Loucy (cell line): ENCODE results near the gene PHAF1.

Source experiments
- H2AFZ ChIP-seq: fragments of 200-600 bp; sonication (generic); 2 replicates; pipeline ENCODE4 v1.6.0; 2016; ENCODE audit warnings: antibody characterized with exemption, mild to moderate bottlenecking, low read length, moderate library complexity
- H3F3A ChIP-seq: fragments of 200-600 bp; 2 replicates; pipeline ENCODE4 v1.6.0; 2016; ENCODE audit warnings: antibody characterized with exemption, low read depth, mild to moderate bottlenecking
- H3K27me3 ChIP-seq: fragments of 200-600 bp; sonication (generic); 2 replicates; pipeline ENCODE4 v1.6.1; 2014; ENCODE audit warnings: low read length, mild to moderate bottlenecking; ENCODE audit not compliant: insufficient read depth, poor library complexity, severe bottlenecking
- H3K36me3 ChIP-seq: fragments of 200-600 bp; sonication (generic); 2 replicates; pipeline ENCODE4 v1.6.1; 2016; ENCODE audit warnings: low read length; ENCODE audit not compliant: insufficient read depth
- H3K4me1 ChIP-seq: fragments of 200-600 bp; sonication (generic); 2 replicates; pipeline ENCODE4 v1.5.1; 2014; ENCODE audit warnings: low read length, mild to moderate bottlenecking; ENCODE audit not compliant: insufficient read depth, poor library complexity, severe bottlenecking
- H3K4me2 ChIP-seq: fragments of 200-600 bp; sonication (generic); 2 replicates; pipeline ENCODE4 v1.6.0; 2014; ENCODE audit warnings: antibody characterized with exemption, low read length, low read depth, mild to moderate bottlenecking; ENCODE audit not compliant: poor library complexity, severe bottlenecking
- H3K4me3 ChIP-seq: fragments of 200-600 bp; sonication (generic); 2 replicates; pipeline ENCODE4 v1.5.1; 2014; ENCODE audit warnings: low read length, mild to moderate bottlenecking, mixed read lengths; ENCODE audit not compliant: poor library complexity, severe bottlenecking
- H3K79me2 ChIP-seq: fragments of 200-600 bp; sonication (generic); 2 replicates; pipeline ENCODE4 v1.6.1; 2014; ENCODE audit warnings: low read length; ENCODE audit not compliant: insufficient read depth
- H3K9ac ChIP-seq: fragments of 200-600 bp; sonication (generic); 2 replicates; pipeline ENCODE4 v1.6.0; 2014; ENCODE audit warnings: mild to moderate bottlenecking, low read depth, low read length, moderate library complexity; ENCODE audit not compliant: poor library complexity, severe bottlenecking
- H3K9me2 ChIP-seq: fragments of 200-600 bp; sonication (generic); replicated peaks from 2 replicates; pipeline ENCODE4 v1.6.1; 2016; ENCODE audit warnings: low read depth, low read length, mixed read lengths
- H3K9me3 ChIP-seq: fragments of 200-600 bp; sonication (generic); 2 replicates; pipeline ENCODE4 v1.6.1; 2014; ENCODE audit warnings: mild to moderate bottlenecking, antibody characterized with exemption, low read length, low read depth; ENCODE audit not compliant: insufficient read depth
- H4K20me1 ChIP-seq: fragments of 200-600 bp; sonication (generic); 2 replicates; pipeline ENCODE4 v1.6.0; 2014; ENCODE audit warnings: antibody characterized with exemption, low read length, mild to moderate bottlenecking; ENCODE audit not compliant: insufficient read depth, poor library complexity, severe bottlenecking
- CTCF ChIP-seq: fragments of 200-600 bp; sonication (generic); conservative IDR thresholded peaks from 2 replicates; pipeline ENCODE4 v1.5.1; 2014; ENCODE audit warnings: mild to moderate bottlenecking, antibody characterized with exemption, low read length
- EZH2phosphoT487 ChIP-seq: fragments of 200-600 bp; IDR thresholded peaks from 2 replicates; pipeline ENCODE4 v1.6.1; 2018; ENCODE audit warnings: antibody characterized with exemption, mild to moderate bottlenecking, moderate library complexity, borderline replicate concordance

The PHAF1 gene

DNA sequence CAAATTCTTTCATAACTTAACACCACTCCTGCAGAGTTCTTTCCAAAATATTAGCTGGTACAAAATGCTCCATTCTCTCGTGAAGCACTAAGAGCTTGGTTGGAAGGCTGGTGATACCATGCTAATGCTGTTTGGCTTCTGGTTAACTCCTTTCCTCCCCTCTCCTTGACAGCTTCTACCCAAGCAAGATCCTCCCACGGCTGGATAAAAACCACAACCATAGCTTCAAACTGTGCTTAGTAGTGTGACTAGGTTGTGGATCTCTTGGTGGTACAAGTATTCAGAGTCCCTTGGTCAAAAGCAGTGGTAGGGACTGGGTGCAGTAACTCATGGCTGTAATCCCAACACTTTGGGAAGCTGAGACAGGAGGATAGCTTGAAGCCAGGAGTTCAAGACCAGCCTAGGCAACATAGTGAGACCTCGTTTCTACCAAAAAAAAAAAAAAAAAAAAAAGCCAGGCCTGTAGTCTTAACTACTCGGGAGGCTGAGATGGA lies 2.3 kb downstream of the PHAF1 start:
- Histone ChIP-seq H3K4me1 (peaks cover 32% of the 10 kb centered on the region), H2AFZ (no peak overlapping the region), H3K9me2 (no peaks in the 10 kb centered on the region), H3F3A (no peaks in the 10 kb centered on the region), H3K79me2 (peaks cover 51% of the 10 kb centered on the region), H3K27me3 (no peaks in the 10 kb centered on the region), H3K36me3 (no peaks in the 10 kb centered on the region), H3K9me3 (no peaks in the 10 kb centered on the region), H3K4me2 (peak overlapping the region; percentile 93), H3K4me3 (peak overlapping the region; percentile 36), H4K20me1 (no peaks in the 10 kb centered on the region), H3K9ac (peak overlapping the region; percentile 83)
- no peak for TF ChIP-seq EZH2phosphoT487

- H3K4me1 ChIP-seq, result peaks cover 32% of the 10 kb centered on the region
- no peaks in the 10 kb centered on the region for H3K27me3 ChIP-seq
- no peaks in the 10 kb centered on the region for H4K20me1 ChIP-seq
- no peaks in the 10 kb centered on the region for H3K9me3 ChIP-seq
- peak overlapping the region; percentile 93 for H3K4me2 ChIP-seq
- peaks cover 51% of the 10 kb centered on the region for H3K79me2 ChIP-seq
- no peaks in the 10 kb centered on the region for H3K9me2 ChIP-seq
- H3K4me3 ChIP-seq, result peak overlapping the region; percentile 36
- H3K36me3 ChIP-seq, result no peaks in the 10 kb centered on the region
- H3K9ac ChIP-seq, result peak overlapping the region; percentile 83
- no peak overlapping the region for H2AFZ ChIP-seq
- TF ChIP-seq CTCF (no peak), EZH2phosphoT487 (no peak)
- no peaks in the 10 kb centered on the region for H3F3A ChIP-seq
Observed at GRCh38 chr16:67112591-67113399, 3.1 kb downstream of the PHAF1 start.

- Histone ChIP-seq H3K79me2 (peaks cover 57% of the 10 kb centered on the region), H3K9me3 (no peaks in the 10 kb centered on the region), H3K4me3 (no peak overlapping the region), H3K9me2 (no peaks in the 10 kb centered on the region), H3K4me2 (peak overlapping the region; percentile 18), H3F3A (no peaks in the 10 kb centered on the region), H3K4me1 (peaks cover 32% of the 10 kb centered on the region), H3K27me3 (no peaks in the 10 kb centered on the region), H4K20me1 (no peaks in the 10 kb centered on the region), H3K36me3 (no peaks in the 10 kb centered on the region; the same call in 1 of the 2 replicates), H2AFZ (no peak overlapping the region), H3K9ac (no peak overlapping the region)
- TF ChIP-seq CTCF, result no peak
- no peak for TF ChIP-seq EZH2phosphoT487
Observed at GRCh38 chr16:67114793-67115192, 5.1 kb downstream of the PHAF1 start.

- Histone ChIP-seq H3K36me3 (peaks cover 2% of the 10 kb centered on the region; the same call in 1 of the 2 replicates), H3F3A (no peaks in the 10 kb centered on the region), H3K79me2 (peaks cover 49% of the 10 kb centered on the region), H3K9me2 (no peaks in the 10 kb centered on the region), H3K9ac (no peak overlapping the region), H2AFZ (no peak overlapping the region), H4K20me1 (no peaks in the 10 kb centered on the region), H3K4me2 (no peak overlapping the region), H3K9me3 (no peaks in the 10 kb centered on the region), H3K4me1 (peaks cover 27% of the 10 kb centered on the region), H3K27me3 (no peaks in the 10 kb centered on the region), H3K4me3 (no peak overlapping the region)
- TF ChIP-seq EZH2phosphoT487 (no peak), CTCF (no peak)
Observed at GRCh38 chr16:67115639-67116038, 5.9 kb downstream of the PHAF1 start.
